SU-DHL-6 (cell line): Measurements from ENCODE around the gene THSD7B.

Experiments
- H2AFZ ChIP-seq: fragments of 200-600 bp; sonication (generic); 2 replicates; pipeline ENCODE4 v1.6.1; 2014; ENCODE audit warnings: low read depth, mild to moderate bottlenecking, moderate library complexity, mixed read lengths, antibody characterized with exemption, low read length; ENCODE audit not compliant: severe bottlenecking
- H3F3A ChIP-seq: fragments of 200-600 bp; shearing (Covaris generic); 2 replicates; pipeline ENCODE4 v1.6.0; 2016; ENCODE audit warnings: antibody characterized with exemption, mild to moderate bottlenecking; ENCODE audit not compliant: insufficient read depth
- H3K27ac ChIP-seq: fragments of 200-600 bp; sonication (generic); 2 replicates; pipeline ENCODE4 v1.5.1; 2016; ENCODE audit warnings: low read depth, mild to moderate bottlenecking, low read length, moderate library complexity, mixed read lengths
- H3K27me3 ChIP-seq: fragments of 200-600 bp; sonication (generic), shearing (Covaris generic); 2 replicates; pipeline ENCODE4 v1.6.0; 2014; ENCODE audit warnings: mild to moderate bottlenecking, low read length
- H3K36me3 ChIP-seq: fragments of 200-600 bp; sonication (generic); 2 replicates; pipeline ENCODE4 v1.6.1; 2014; ENCODE audit warnings: mild to moderate bottlenecking, low read length, mixed read lengths
- H3K4me2 ChIP-seq: fragments of 300-600, 200-600 bp; shearing (Covaris generic), sonication (generic); 2 replicates; pipeline ENCODE4 v1.6.0; 2014; ENCODE audit warnings: low read length, low read depth, mild to moderate bottlenecking; ENCODE audit not compliant: poor library complexity, severe bottlenecking
- H3K4me3 ChIP-seq: fragments of 200-600 bp; sonication (generic); 2 replicates; pipeline ENCODE4 v1.5.1; 2014; ENCODE audit warnings: antibody characterized with exemption, low read length, mild to moderate bottlenecking, mixed read lengths; ENCODE audit not compliant: insufficient read depth, poor library complexity, severe bottlenecking
- H3K79me2 ChIP-seq: fragments of 200-600 bp; sonication (generic); 2 replicates; pipeline ENCODE4 v1.6.1; 2014; ENCODE audit warnings: mild to moderate bottlenecking, low read length, moderate library complexity; ENCODE audit not compliant: insufficient read depth
- H3K9ac ChIP-seq: fragments of 200-600 bp; sonication (generic); 2 replicates; pipeline ENCODE4 v1.7.0; 2014; ENCODE audit warnings: mild to moderate bottlenecking, low read length
- H3K9me2 ChIP-seq: fragments of 200-600 bp; sonication (generic); replicated peaks from 2 replicates; pipeline ENCODE4 v1.6.1; 2014; ENCODE audit warnings: low read length; ENCODE audit not compliant: insufficient read depth
- H3K9me3 ChIP-seq: fragments of 200-600 bp; sonication (generic); 2 replicates; pipeline ENCODE4 v1.6.1; 2014; ENCODE audit warnings: low read length, mixed read lengths; ENCODE audit not compliant: insufficient read depth
- H4K20me1 ChIP-seq: fragments of 200-600 bp; sonication (generic); 2 replicates; pipeline ENCODE4 v1.6.1; 2014; ENCODE audit warnings: low read depth, mild to moderate bottlenecking, antibody characterized with exemption, low read length, moderate library complexity, mixed read lengths
- EZH2phosphoT487 ChIP-seq: fragments of 200-600 bp; sonication (generic), shearing (Covaris generic); conservative IDR thresholded peaks from 2 replicates; pipeline ENCODE4 v1.6.1; 2018; ENCODE audit warnings: mild to moderate bottlenecking, antibody characterized with exemption, low read length, moderate library complexity, mixed read lengths
- TF ChIP-seq, protein P1 (sequence below): fragments of 200-600 bp; sonication (generic); IDR thresholded peaks from one replicate; pipeline ENCODE4 v1.5.1; 2017; ENCODE audit warnings: antibody characterized with exemption, mild to moderate bottlenecking, low read length, moderate library complexity; ENCODE audit not compliant: insufficient read depth, poor library complexity, severe bottlenecking

THSD7B gene

DNA sequence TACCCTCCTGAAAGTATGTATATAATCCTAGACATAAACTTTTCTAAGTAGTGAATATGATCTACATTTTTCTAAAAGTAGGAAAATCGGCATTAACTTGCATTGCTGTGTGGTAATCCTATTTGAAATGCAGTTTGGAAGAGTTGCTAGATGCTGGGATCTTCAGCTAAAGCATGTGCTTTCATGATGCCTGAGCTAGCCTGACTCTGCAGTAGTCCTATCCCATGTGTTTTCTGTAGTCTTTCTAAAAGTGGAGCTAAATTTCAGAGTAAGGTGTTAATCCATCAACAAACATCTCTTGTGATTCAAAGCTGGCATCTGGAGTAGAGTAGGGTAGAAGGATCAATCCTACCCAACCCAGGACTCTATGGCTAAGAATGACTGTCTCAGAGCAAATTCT is 229.4 kb downstream of the THSD7B start:
- no peaks in the 10 kb centered on the region for H3F3A ChIP-seq
- H3K4me3 ChIP-seq: no peak overlapping the region
- no peaks in the 10 kb centered on the region for H3K36me3 ChIP-seq
- H2AFZ ChIP-seq: no peak overlapping the region
- no peaks in the 10 kb centered on the region for H3K27me3 ChIP-seq
- no peaks in the 10 kb centered on the region for H3K9me3 ChIP-seq
- no peak overlapping the region for H3K4me2 ChIP-seq
- no peaks in the 10 kb centered on the region for H4K20me1 ChIP-seq
- H3K9me2 ChIP-seq: no peaks in the 10 kb centered on the region
- H3K9ac ChIP-seq: no peak overlapping the region
- TF ChIP-seq, protein P1, sequence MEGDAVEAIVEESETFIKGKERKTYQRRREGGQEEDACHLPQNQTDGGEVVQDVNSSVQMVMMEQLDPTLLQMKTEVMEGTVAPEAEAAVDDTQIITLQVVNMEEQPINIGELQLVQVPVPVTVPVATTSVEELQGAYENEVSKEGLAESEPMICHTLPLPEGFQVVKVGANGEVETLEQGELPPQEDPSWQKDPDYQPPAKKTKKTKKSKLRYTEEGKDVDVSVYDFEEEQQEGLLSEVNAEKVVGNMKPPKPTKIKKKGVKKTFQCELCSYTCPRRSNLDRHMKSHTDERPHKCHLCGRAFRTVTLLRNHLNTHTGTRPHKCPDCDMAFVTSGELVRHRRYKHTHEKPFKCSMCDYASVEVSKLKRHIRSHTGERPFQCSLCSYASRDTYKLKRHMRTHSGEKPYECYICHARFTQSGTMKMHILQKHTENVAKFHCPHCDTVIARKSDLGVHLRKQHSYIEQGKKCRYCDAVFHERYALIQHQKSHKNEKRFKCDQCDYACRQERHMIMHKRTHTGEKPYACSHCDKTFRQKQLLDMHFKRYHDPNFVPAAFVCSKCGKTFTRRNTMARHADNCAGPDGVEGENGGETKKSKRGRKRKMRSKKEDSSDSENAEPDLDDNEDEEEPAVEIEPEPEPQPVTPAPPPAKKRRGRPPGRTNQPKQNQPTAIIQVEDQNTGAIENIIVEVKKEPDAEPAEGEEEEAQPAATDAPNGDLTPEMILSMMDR: no peak
- no peak for TF ChIP-seq EZH2phosphoT487
- H3K79me2 ChIP-seq: no peaks in the 10 kb centered on the region
- H3K27ac ChIP-seq: no peak overlapping the region

DNA sequence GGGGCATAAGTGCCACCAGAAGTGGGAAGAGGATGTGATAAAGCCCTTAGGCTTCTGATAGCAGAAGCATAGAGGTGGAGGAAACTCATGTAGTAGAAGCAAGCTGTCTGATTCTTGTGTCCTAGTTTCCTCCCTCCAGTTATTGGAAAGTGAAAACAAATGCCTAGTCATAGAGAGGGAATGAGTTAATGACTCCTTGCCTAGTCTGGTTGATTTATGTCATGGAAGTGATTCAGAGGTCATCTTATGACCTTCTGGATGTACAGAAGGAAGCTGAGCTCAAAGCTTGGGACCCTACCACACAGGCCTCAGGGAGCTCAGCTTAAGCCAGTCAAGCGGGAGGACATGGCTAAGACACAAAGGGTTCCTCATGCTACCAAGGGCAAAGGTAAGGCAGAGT is 232.2 kb downstream of the THSD7B start:
- no peak for TF ChIP-seq EZH2phosphoT487
- TF ChIP-seq, protein P1: no peak
- H3K4me3 ChIP-seq: no peak overlapping the region

DNA sequence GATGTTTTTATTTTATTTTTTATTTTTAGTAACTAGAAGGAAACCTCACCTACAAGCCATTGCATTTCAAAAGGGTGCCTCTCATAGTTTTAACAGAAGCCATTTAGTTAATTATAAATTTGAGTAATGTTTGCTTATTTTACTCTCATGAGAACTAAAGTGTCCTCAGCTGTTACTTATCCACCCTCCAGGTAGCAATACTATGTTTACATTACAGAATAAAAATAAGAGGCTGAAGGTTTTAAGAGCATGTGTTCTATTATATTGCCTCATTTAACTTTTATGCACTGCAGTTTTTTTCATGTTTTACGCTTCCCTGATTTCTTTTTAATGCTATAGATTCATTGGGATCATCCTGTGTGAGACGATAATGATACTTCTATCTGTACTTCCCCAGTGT is 235.5 kb downstream of the THSD7B start:
- Histone ChIP-seq H3K27ac (no peak overlapping the region), H2AFZ (no peak overlapping the region), H3F3A (no peaks in the 10 kb centered on the region), H3K79me2 (no peaks in the 10 kb centered on the region), H3K4me3 (no peak overlapping the region), H3K9ac (no peak overlapping the region), H3K4me2 (no peak overlapping the region), H3K9me3 (no peaks in the 10 kb centered on the region), H4K20me1 (no peaks in the 10 kb centered on the region), H3K9me2 (no peaks in the 10 kb centered on the region), H3K27me3 (no peaks in the 10 kb centered on the region), H3K36me3 (no peaks in the 10 kb centered on the region)
- no peak for TF ChIP-seq EZH2phosphoT487
- TF ChIP-seq, protein P1: no peak

More for the DNA sequence above, 232.2 kb downstream of the THSD7B start:
- Histone ChIP-seq H3K79me2 (no peaks in the 10 kb centered on the region), H3F3A (no peaks in the 10 kb centered on the region), H3K36me3 (no peaks in the 10 kb centered on the region), H3K9me3 (no peaks in the 10 kb centered on the region), H4K20me1 (no peaks in the 10 kb centered on the region), H3K9me2 (no peaks in the 10 kb centered on the region), H2AFZ (no peak overlapping the region), H3K9ac (no peak overlapping the region), H3K27me3 (no peaks in the 10 kb centered on the region), H3K4me2 (no peak overlapping the region), H3K27ac (no peak overlapping the region)
